ENCODE results near the gene C1orf174. TPM values are rescaled to one million over a fixed set of nuclear protein-coding genes. Genes with fewer than 3 reads are reported as not detected.

Gene C1orf174
- total and polyA plus RNA-seq, 2 experiments from 2014 or later = 17.6 to 22.2 TPM

DNA sequence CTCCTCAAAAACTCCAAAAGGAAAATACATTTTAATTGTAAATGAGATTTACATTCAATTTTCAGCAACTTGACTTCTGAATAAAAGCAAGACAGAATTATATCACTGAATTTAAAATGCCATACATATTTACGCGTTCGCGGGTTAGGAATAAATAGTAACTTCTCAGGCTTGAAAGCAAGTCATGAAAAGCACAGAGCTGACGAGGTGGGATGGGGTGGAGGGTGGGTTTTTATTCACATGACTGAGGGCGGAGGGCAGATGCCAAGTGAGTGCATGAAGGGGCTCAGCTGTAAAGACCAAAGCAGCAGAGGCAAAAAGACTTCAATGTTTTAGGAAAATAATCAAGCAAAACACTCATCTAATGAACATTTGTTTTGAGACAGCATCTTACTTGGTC lies 48.8 kb downstream of the C1orf174 start:
- peaks cover 26% of the 10 kb centered on the region for H3K36me3 ChIP-seq
- TF ChIP-seq, protein P1, sequence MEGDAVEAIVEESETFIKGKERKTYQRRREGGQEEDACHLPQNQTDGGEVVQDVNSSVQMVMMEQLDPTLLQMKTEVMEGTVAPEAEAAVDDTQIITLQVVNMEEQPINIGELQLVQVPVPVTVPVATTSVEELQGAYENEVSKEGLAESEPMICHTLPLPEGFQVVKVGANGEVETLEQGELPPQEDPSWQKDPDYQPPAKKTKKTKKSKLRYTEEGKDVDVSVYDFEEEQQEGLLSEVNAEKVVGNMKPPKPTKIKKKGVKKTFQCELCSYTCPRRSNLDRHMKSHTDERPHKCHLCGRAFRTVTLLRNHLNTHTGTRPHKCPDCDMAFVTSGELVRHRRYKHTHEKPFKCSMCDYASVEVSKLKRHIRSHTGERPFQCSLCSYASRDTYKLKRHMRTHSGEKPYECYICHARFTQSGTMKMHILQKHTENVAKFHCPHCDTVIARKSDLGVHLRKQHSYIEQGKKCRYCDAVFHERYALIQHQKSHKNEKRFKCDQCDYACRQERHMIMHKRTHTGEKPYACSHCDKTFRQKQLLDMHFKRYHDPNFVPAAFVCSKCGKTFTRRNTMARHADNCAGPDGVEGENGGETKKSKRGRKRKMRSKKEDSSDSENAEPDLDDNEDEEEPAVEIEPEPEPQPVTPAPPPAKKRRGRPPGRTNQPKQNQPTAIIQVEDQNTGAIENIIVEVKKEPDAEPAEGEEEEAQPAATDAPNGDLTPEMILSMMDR (IDR thresholded peaks at IDR 0.05; ENCODE audit: low read depth, low read length) = no peak
- H3K27me3 ChIP-seq = no peaks in the 10 kb centered on the region
- no peak overlapping the region for H3K27ac ChIP-seq
- H3K9me3 ChIP-seq (ENCODE audit: low read depth) = no peaks in the 10 kb centered on the region
- no peak for DNase-seq (ENCODE audit: low read depth in 1 of 2, low spot score in 1 of 2)
- H3K4me1 ChIP-seq (ENCODE audit: low read depth) = peaks cover 6% of the 10 kb centered on the region
- no peak overlapping the region for H3K4me3 ChIP-seq

- no peaks in the 10 kb centered on the region for H3K9me3 ChIP-seq (ENCODE audit: low read depth)
- no peaks in the 10 kb centered on the region for H3K27me3 ChIP-seq
- no peak overlapping the region for H3K4me3 ChIP-seq
- TF ChIP-seq, protein P1 (IDR thresholded peaks at IDR 0.05; ENCODE audit: low read depth, low read length) = no peak
- H3K27ac ChIP-seq = no peak overlapping the region
- H3K36me3 ChIP-seq = peaks cover 27% of the 10 kb centered on the region
- H3K4me1 ChIP-seq (ENCODE audit: low read depth) = peaks cover 1% of the 10 kb centered on the region
- DNase-seq (ENCODE audit: low read depth in 1 of 2, low spot score in 1 of 2) = no peak
These were observed 49.2 kb downstream of the C1orf174 start for GRCh38 chr1:3850857-3851256.

- no peak overlapping the region for H3K4me3 ChIP-seq
- H3K36me3 ChIP-seq = peaks cover 47% of the 10 kb centered on the region
- TF ChIP-seq, protein P1 (IDR thresholded peaks at IDR 0.05; ENCODE audit: low read depth, low read length) = no peak
- DNase-seq (ENCODE audit: low read depth in 1 of 2, low spot score in 1 of 2) = no peak
- no peak overlapping the region for H3K27ac ChIP-seq
- no peaks in the 10 kb centered on the region for H3K27me3 ChIP-seq
- H3K9me3 ChIP-seq (ENCODE audit: low read depth) = no peaks in the 10 kb centered on the region
- H3K4me1 ChIP-seq (ENCODE audit: low read depth) = no peaks in the 10 kb centered on the region
These were observed 53.0 kb downstream of the C1orf174 start for GRCh38 chr1:3847081-3847480.

DNA sequence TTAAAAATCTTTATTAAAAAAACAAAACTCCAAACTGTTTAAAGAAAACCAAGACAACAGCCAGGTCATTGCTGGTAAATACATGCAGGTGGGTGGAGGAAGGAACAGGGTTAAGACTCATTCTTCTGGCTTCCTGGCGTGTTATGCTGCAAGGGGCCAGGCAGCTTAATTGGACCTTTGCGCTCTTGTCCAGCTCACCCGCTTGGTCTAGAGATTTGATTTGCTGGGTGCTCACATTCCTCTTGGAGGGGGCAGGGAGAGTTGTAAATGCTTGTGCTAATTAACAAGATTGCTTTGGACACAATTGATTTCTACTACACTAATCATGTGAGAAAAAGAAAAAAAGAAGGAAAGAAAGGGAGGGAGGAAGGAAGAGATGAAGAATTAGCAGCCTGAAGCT lies 53.5 kb downstream of the C1orf174 start:
- no peak overlapping the region for H3K27ac ChIP-seq
- H3K4me3 ChIP-seq = no peak overlapping the region
- H3K36me3 ChIP-seq = peaks cover 48% of the 10 kb centered on the region
- no peak for DNase-seq (ENCODE audit: low read depth in 1 of 2, low spot score in 1 of 2)
- H3K4me1 ChIP-seq (ENCODE audit: low read depth) = no peaks in the 10 kb centered on the region
- TF ChIP-seq, protein P1 (IDR thresholded peaks at IDR 0.05; ENCODE audit: low read depth, low read length) = no peak
- H3K27me3 ChIP-seq = no peaks in the 10 kb centered on the region
- no peaks in the 10 kb centered on the region for H3K9me3 ChIP-seq (ENCODE audit: low read depth)

DNA sequence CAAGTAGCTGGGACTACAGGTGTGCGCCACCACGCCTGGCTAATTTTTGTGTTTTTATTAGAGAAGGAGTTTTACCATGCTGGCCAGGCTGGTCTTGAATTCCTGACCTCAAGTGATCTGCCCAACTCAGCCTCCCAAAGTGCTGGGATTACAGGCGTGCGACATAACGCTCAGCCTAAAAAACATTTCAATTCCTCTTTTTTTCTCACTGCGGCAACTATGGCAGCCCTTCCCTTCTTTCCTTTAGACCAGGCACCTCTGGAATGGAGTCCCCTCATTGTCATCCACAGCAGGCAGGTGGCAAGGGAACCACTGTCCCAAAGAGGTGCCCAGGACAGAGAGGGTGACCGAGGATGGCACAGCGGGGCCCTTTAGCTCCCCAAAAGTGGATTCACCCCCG lies 57.2 kb downstream of the C1orf174 start:
- Histone ChIP-seq H3K27ac (no peak overlapping the region), H3K9me3 (ENCODE audit: low read depth) (no peaks in the 10 kb centered on the region), H3K36me3 (peaks cover 58% of the 10 kb centered on the region), H3K4me3 (no peak overlapping the region), H3K27me3 (no peaks in the 10 kb centered on the region), H3K4me1 (ENCODE audit: low read depth) (no peaks in the 10 kb centered on the region)
- DNase-seq (ENCODE audit: low read depth in 1 of 2, low spot score in 1 of 2) = no peak
- TF ChIP-seq, protein P1 (IDR thresholded peaks at IDR 0.05; ENCODE audit: low read depth, low read length) = no peak

DNA sequence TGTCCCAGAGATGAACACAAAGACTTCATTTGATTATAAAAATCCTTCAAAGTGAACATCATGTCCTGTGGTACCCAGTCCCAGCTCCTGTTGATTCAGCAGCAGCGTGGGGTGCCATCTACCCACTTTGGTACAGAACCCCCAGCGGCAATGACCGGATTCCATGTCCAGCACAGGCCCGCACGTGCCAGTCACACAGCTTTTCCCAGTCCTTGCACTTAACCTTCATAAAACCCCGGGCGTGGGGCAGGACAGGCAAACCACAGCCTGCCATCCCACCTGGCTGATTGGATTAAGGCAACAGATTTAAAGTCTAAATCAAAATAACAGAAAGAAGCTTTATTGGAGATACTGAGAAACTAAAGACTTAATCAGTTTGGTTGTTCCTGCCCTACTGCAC lies 58.6 kb downstream of the C1orf174 start:
- no peaks in the 10 kb centered on the region for H3K9me3 ChIP-seq (ENCODE audit: low read depth)
- no peaks in the 10 kb centered on the region for H3K4me1 ChIP-seq (ENCODE audit: low read depth)
- no peak overlapping the region for H3K27ac ChIP-seq
- peaks cover 48% of the 10 kb centered on the region for H3K36me3 ChIP-seq
- DNase-seq (ENCODE audit: low read depth in 1 of 2, low spot score in 1 of 2) = no peak
- H3K4me3 ChIP-seq = no peak overlapping the region
- H3K27me3 ChIP-seq = no peaks in the 10 kb centered on the region
- TF ChIP-seq, protein P1 (IDR thresholded peaks at IDR 0.05; ENCODE audit: low read depth, low read length) = no peak

Data from cardiac muscle cell (in vitro differentiated cells and primary cell).